ENCODE measurements around the gene PELI2.

- TF ChIP-seq CTCF (IDR thresholded peaks at IDR 0.05; ENCODE audit: low read length) (no peak), EZH2 (optimal IDR thresholded peaks at IDR 0.05; ENCODE audit: low read depth, low read length) (no peak)
These were observed 30.0 kb downstream of the PELI2 start for GRCh38 chr14:56147986-56148901.
